HCT116 (cell line): ENCODE results near the gene MSI2. TPM values are rescaled to one million over a fixed set of nuclear protein-coding genes. Genes with fewer than 3 reads are reported as not detected.
A peak's percentile ranks its signal among the peaks of the same experiment; 100 is the strongest.
"Not testable (repeated sequence)": the region's sequence is repeated elsewhere in the genome, so short reads cannot be mapped to it uniquely, and the experiment has no call there.

Experiments
- ATAC-seq: fragments of 200-7000 bp; cut with Tn5 transposase; 2 replicates; pipeline ENCODE4 v1.9.1; 2020; ENCODE audit warnings: mild to moderate bottlenecking, moderate library complexity
- BruUV-seq: library from RNA; stranded (reverse); fragments of 400-500 nt; replicated peaks from 2 replicates; lab custom pipeline; 2021; lab: Mats Ljungman, UMichigan
- CTCF ChIA-PET: fragments of 300-600 bp; sonication (Branson Sonifier 250); formaldehyde crosslinking; loops from one replicate; lab custom pipeline; 2021; ENCODE audit warnings: antibody characterized with exemption; lab: Charles Lee
- POLR2A ChIA-PET: fragments of 300-600, 350-600 bp; sonication (Branson Sonifier 250); formaldehyde crosslinking; loops from one replicate; lab custom pipeline; 2021; ENCODE audit warnings: antibody characterized with exemption; lab: Charles Lee
- RAD21 ChIA-PET, 2 experiments: fragments of 300-600 bp; sonication (Branson Sonifier 250); formaldehyde crosslinking; loops; one replicate each; lab custom pipeline; 2023; ENCODE audit warnings: low total read pairs in 2 of 2; ENCODE audit not compliant: uncharacterized antibody in 2 of 2, unreplicated experiment in 2 of 2, low non-redundant PET in 1 of 2; lab: Charles Lee
- DNase-seq: peaks from one replicate; pipeline ENCODE4 v3.0.0-alpha.2; 2010; ENCODE audit warnings: low read depth, low spot score
- H2AFZ ChIP-seq: fragments of 200-600 bp; shearing (Covaris generic), sonication (generic); 2 replicates; pipeline ENCODE4 v1.6.1; 2017; ENCODE audit warnings: low read depth, mixed run types, mixed read lengths, antibody characterized with exemption, low read length; ENCODE audit not compliant: poor library complexity, severe bottlenecking
- H3K27ac ChIP-seq: 2 replicates; pipeline ENCODE4 v1.5.1; 2012; ENCODE audit warnings: low read depth, low read length
- H3K27me3 ChIP-seq: fragments of 200-600 bp; sonication (generic); 2 replicates; pipeline ENCODE4 v1.6.1; 2016; ENCODE audit warnings: mixed run types, low read length, mixed read lengths; ENCODE audit not compliant: insufficient read depth
- H3K36me3 ChIP-seq, 2 experiments: fragments of 200-500 bp in 1 of 2; fragments of 200-600 bp in 1 of 2; sonication (Bioruptor generic) in 1 of 2; sonication (generic) in 1 of 2; 2 replicates each; pipeline versions ENCODE4 v1.5.1 to v1.6.1; 2014 to 2016; ENCODE audit warnings: low read length in 2 of 2, inconsistent platforms in 1 of 2, mixed read lengths in 1 of 2, mixed run types in 1 of 2; ENCODE audit not compliant: insufficient read depth in 2 of 2, control insufficient read depth in 1 of 2
- H3K4me1 ChIP-seq, 2 experiments: fragments of 200-600 bp in 1 of 2; sonication (generic) in 1 of 2; 2 replicates each; pipeline versions ENCODE4 v1.5.1 to v1.6.1; 2012 to 2017; ENCODE audit warnings: low read length in 2 of 2, inconsistent platforms in 1 of 2, mild to moderate bottlenecking in 1 of 2, mixed read lengths in 1 of 2, mixed run types in 1 of 2, moderate library complexity in 1 of 2; ENCODE audit not compliant: insufficient read depth in 2 of 2, control insufficient read depth in 1 of 2
- H3K4me2 ChIP-seq: fragments of 200-600 bp; sonication (generic); 2 replicates; pipeline ENCODE4 v1.6.1; 2017; ENCODE audit warnings: mixed run types, low read length, mixed read lengths
- H3K4me3 ChIP-seq, 2 experiments: fragments of 200-600 bp in 1 of 2; sonication (generic) in 1 of 2; replicated peaks in 1 of 2; 2 replicates each; pipeline ENCODE4 v1.5.1; 2011 to 2016; ENCODE audit warnings: low read length in 2 of 2, control low read depth in 1 of 2, low read depth in 1 of 2, mild to moderate bottlenecking in 1 of 2, mixed read lengths in 1 of 2, mixed run types in 1 of 2
- H3K79me2 ChIP-seq: fragments of 200-600 bp; sonication (generic); 2 replicates; pipeline ENCODE4 v1.6.1; 2017; ENCODE audit warnings: mild to moderate bottlenecking, mixed run types, low read length, moderate library complexity, mixed read lengths; ENCODE audit not compliant: insufficient read depth
- H3K9ac ChIP-seq: fragments of 200-600 bp; sonication (generic); 2 replicates; pipeline ENCODE4 v1.6.1; 2016; ENCODE audit warnings: low read length, mixed read lengths
- H3K9me2 ChIP-seq: fragments of 200-600 bp; sonication (generic), shearing (Covaris generic); 2 replicates; pipeline ENCODE4 v1.6.1; 2017; ENCODE audit warnings: mixed run types, mild to moderate bottlenecking, moderate library complexity; ENCODE audit not compliant: insufficient read depth
- H3K9me3 ChIP-seq, 2 experiments: fragments of 200-500 bp in 1 of 2; fragments of 200-600 bp in 1 of 2; sonication (Bioruptor generic) in 1 of 2; sonication (generic) in 1 of 2; 2 replicates each; pipeline ENCODE4 v1.6.1; 2014 to 2017; ENCODE audit warnings: low read length in 2 of 2, mixed read lengths in 2 of 2, inconsistent platforms in 1 of 2, low read depth in 1 of 2, mild to moderate bottlenecking in 1 of 2, mixed run types in 1 of 2, moderate library complexity in 1 of 2; ENCODE audit not compliant: control insufficient read depth in 1 of 2, insufficient read depth in 1 of 2
- H4K20me1 ChIP-seq: fragments of 200-600 bp; sonication (generic), shearing (Covaris generic); 2 replicates; pipeline ENCODE4 v1.6.1; 2017; ENCODE audit warnings: mixed run types, mild to moderate bottlenecking, moderate library complexity; ENCODE audit not compliant: insufficient read depth
- CBX3 ChIP-seq: IDR thresholded peaks from 2 replicates; pipeline ENCODE4 v1.6.1; 2012; ENCODE audit warnings: low read depth
- ELF1 ChIP-seq: IDR thresholded peaks from 2 replicates; pipeline ENCODE4 v1.6.1; 2012; ENCODE audit warnings: low read depth, borderline replicate concordance
- FOSL1 ChIP-seq: IDR thresholded peaks from 2 replicates; pipeline ENCODE4 v1.6.1; 2012; ENCODE audit warnings: low read depth
- MAX ChIP-seq: IDR thresholded peaks from 2 replicates; pipeline ENCODE4 v1.6.1; 2012
- SRF ChIP-seq: IDR thresholded peaks from 2 replicates; pipeline ENCODE4 v1.6.1; 2012; ENCODE audit warnings: low read depth
- ZBTB33 ChIP-seq: IDR thresholded peaks from 2 replicates; pipeline ENCODE4 v1.6.1; 2011; ENCODE audit warnings: mild to moderate bottlenecking, low read length, moderate library complexity; ENCODE audit not compliant: insufficient replicate concordance; ENCODE audit errors: extremely low read depth
- ZNF274 ChIP-seq: fragments of 200-500 bp; sonication (Bioruptor generic); IDR thresholded peaks from 2 replicates; pipeline ENCODE4 v1.6.1; 2014; ENCODE audit warnings: mild to moderate bottlenecking, low read depth, low read length, inconsistent platforms
- intact Hi-C: fragments of 100-400 bp; cut with micrococcal nuclease; formaldehyde crosslinking; loops from 2 replicates; pipeline ENCODE4 v1.10.0; 2022
- total RNA-seq: library from RNA; stranded (reverse); gene quantifications from one replicate; pipeline ENCODE4 v1.2.1, GENCODE V29; 2021; ENCODE audit not compliant: unreplicated experiment

Gene MSI2
- total RNA-seq, 1 experiment from 2014 or later = 137 TPM

- H3K79me2 ChIP-seq, BruUV-seq, H3K9ac ChIP-seq, intact Hi-C loops, H3K27ac ChIP-seq, H4K20me1 ChIP-seq, H3K36me3 ChIP-seq, H3K4me2 ChIP-seq, RAD21 ChIA-PET, H3K4me3 ChIP-seq, H3K9me2 ChIP-seq, ATAC-seq, CTCF ChIA-PET, POLR2A ChIA-PET, H3K27me3 ChIP-seq, DNase-seq, H3K4me1 ChIP-seq: not testable (repeated sequence)
- Histone ChIP-seq H2AFZ (peak overlapping the region; percentile 19), H3K9me3 (peaks cover 9 to 14% of the 10 kb centered on the region in 2 experiments)
Measured at GRCh38 chr17:57222422-57222821, 33.9 kb upstream of the MSI2 start.

GRCh38 chr17:57225127-57225526 is 31.2 kb upstream of the MSI2 start:
- DNase-seq (no peak), ATAC-seq (no peak)
- H3K4me1 ChIP-seq = no peaks in the 10 kb centered on the region
- peaks cover 9 to 14% of the 10 kb centered on the region in 2 experiments for H3K9me3 ChIP-seq
- CTCF ChIA-PET = interaction anchor here (1.4 kb wide), 1 partner anchor 18 kb away, joined by 4 read pairs; no protein-coding TSS in a partner anchor
- no peaks in the 10 kb centered on the region for H4K20me1 ChIP-seq
- H3K9me2 ChIP-seq = no peaks in the 10 kb centered on the region
- TF ChIP-seq ELF1 (no peak), MAX (no peak), ZBTB33 (no peak), CBX3 (no peak), SRF (no peak), FOSL1 (no peak), ZNF274 (no peak)
- no peaks in the 10 kb centered on the region for H3K79me2 ChIP-seq
- H3K36me3 ChIP-seq = no peaks in the 10 kb centered on the region
- intact Hi-C loops = no loop called here
- no peak overlapping the region for H3K9ac ChIP-seq
- RAD21 ChIA-PET = no interaction called here
- no TSS peak for BruUV-seq
- POLR2A ChIA-PET = no interaction called here
- no peak overlapping the region for H3K27ac ChIP-seq
- H3K27me3 ChIP-seq = no peaks in the 10 kb centered on the region
- H3K4me3 ChIP-seq = no peak overlapping the region
- H2AFZ ChIP-seq = no peak overlapping the region
- no peak overlapping the region for H3K4me2 ChIP-seq
